CD8-positive, alpha-beta memory T cell (primary cell): Measurements from ENCODE around the gene ATP6AP2. TPM values are rescaled to one million over a fixed set of nuclear protein-coding genes. Genes with fewer than 3 reads are reported as not detected.
"Not testable (repeated sequence)": the region's sequence is repeated elsewhere in the genome, so short reads cannot be mapped to it uniquely, and the experiment has no call there.

Experiments used
- CTCF ChIA-PET: fragments of 350-600 bp; sonication (Branson Sonifier 250); formaldehyde crosslinking; loops from one replicate; lab custom pipeline; 2021; ENCODE audit warnings: antibody characterized with exemption; lab: Charles Lee
- POLR2A ChIA-PET: fragments of 350-600 bp; sonication (Branson Sonifier 250); formaldehyde crosslinking; loops from one replicate; lab custom pipeline; 2021; ENCODE audit warnings: antibody characterized with exemption; lab: Charles Lee
- DNase-seq, 5 donors: peaks; one replicate each; pipeline versions ENCODE4 v3.0.0 to v3.0.0-alpha.2; 2020 to 2022; ENCODE audit warnings: mixed read lengths in 1 of 5
- H3K27ac ChIP-seq: one replicate; pipeline ENCODE4 v1.7.0; 2013; ENCODE audit warnings: low read depth, mild to moderate bottlenecking, low read length, moderate library complexity
- H3K27me3 ChIP-seq: 2 replicates; pipeline ENCODE4 v1.7.0; 2013; ENCODE audit warnings: low read length, mild to moderate bottlenecking; ENCODE audit not compliant: insufficient read depth, poor library complexity, severe bottlenecking
- H3K36me3 ChIP-seq: 2 replicates; pipeline ENCODE4 v1.7.0; 2013; ENCODE audit warnings: mild to moderate bottlenecking, low read length, moderate library complexity; ENCODE audit not compliant: insufficient read depth
- H3K4me1 ChIP-seq: 2 replicates; pipeline ENCODE4 v1.7.0; 2013; ENCODE audit warnings: mild to moderate bottlenecking, low read length, moderate library complexity; ENCODE audit not compliant: insufficient read depth
- H3K4me3 ChIP-seq: 2 replicates; pipeline ENCODE4 v1.7.0; 2013; ENCODE audit warnings: mild to moderate bottlenecking, low read length
- H3K9me3 ChIP-seq: 2 replicates; pipeline ENCODE4 v1.7.0; 2013; ENCODE audit warnings: mild to moderate bottlenecking, low read length
- H3K27ac Mint-ChIP-seq, 8 donors: one replicate each; pipeline ENCODE4 v1.8.0; 2020 to 2021; ENCODE audit warnings: mixed read lengths in 8 of 8, mild to moderate bottlenecking in 6 of 8, inconsistent platforms in 3 of 8, moderate library complexity in 3 of 8
- H3K27me3 Mint-ChIP-seq, 2 donors: one replicate each; pipeline ENCODE4 v1.8.0; 2020 to 2021; ENCODE audit warnings: mixed read lengths in 2 of 2, mild to moderate bottlenecking in 1 of 2, moderate library complexity in 1 of 2
- H3K36me3 Mint-ChIP-seq, 3 donors: one replicate each; pipeline ENCODE4 v1.8.0; 2020 to 2021; ENCODE audit warnings: mixed read lengths in 3 of 3, inconsistent platforms in 1 of 3, mild to moderate bottlenecking in 1 of 3
- H3K4me1 Mint-ChIP-seq, 3 donors: one replicate each; pipeline ENCODE4 v1.8.0; 2020 to 2021; ENCODE audit warnings: mixed read lengths in 3 of 3, inconsistent platforms in 1 of 3, mild to moderate bottlenecking in 1 of 3
- H3K4me3 Mint-ChIP-seq, 7 donors: one replicate each; pipeline ENCODE4 v1.8.0; 2020 to 2021; ENCODE audit warnings: mixed read lengths in 7 of 7, mild to moderate bottlenecking in 6 of 7, moderate library complexity in 4 of 7, inconsistent platforms in 2 of 7
- H3K9me3 Mint-ChIP-seq, 5 donors: one replicate each; pipeline ENCODE4 v1.8.0; 2020 to 2022; ENCODE audit warnings: mixed read lengths in 5 of 5, mild to moderate bottlenecking in 3 of 5, moderate library complexity in 2 of 5, inconsistent platforms in 1 of 5
- polyA plus RNA-seq: library from polyadenylated mRNA; unstranded; fragments of 300-500 nt; fragmentation: Illumina TruSeq; gene quantifications from one replicate; pipeline ENCODE4 v1.2.3, GENCODE V29; 2021
- total RNA-seq, 2 experiments: library from RNA; stranded (reverse); gene quantifications; one replicate each; pipeline ENCODE4 v1.2.3, GENCODE V29; 2021

Gene ATP6AP2
- total and polyA plus RNA-seq, 3 experiments from 2014 or later, result 68.0 to 175 (median 69.4) TPM

DNA sequence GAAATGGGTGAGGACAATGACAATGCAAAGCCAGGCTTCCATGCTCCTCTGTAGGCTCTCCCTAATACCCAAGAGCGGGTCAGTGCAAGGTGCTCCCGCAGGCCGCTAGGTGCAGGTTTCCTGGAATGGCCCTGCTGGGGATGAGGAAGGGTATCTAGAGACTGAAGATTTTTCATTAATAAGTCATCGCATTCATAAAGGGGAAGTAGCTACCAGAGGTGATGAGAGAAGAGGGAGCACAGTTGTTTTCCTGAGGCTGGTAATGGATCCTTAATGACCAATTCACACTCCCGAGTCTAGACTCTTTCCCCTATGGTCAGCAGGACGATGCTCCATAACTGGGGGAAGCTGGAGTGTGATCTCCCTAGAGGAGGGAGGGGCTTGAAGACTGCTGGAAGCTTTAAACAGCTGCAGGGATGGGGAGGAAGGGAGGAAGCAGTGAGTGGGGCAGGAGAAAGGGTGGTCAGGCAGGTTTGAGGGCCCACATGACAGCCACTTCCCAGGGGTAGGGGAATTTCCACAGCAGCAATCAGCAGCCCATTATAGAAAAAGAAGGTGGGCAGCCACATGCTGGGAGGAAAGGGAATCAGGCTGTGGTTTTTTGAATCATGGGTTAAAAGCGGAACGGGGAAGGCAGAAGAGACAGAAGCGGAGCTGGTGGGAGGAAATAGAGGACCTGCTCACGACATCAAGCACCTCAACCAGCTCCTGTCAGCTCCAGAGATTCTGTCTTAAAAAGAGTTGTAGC, 10.2 kb upstream of the ATP6AP2 start:
- H3K36me3 ChIP-seq, result no peaks in the 10 kb centered on the region
- H3K4me1 Mint-ChIP-seq, result peaks cover 6 to 8% (median 8%) of the 10 kb centered on the region in 3 donors
- H3K27me3 Mint-ChIP-seq, result peaks cover 0 to 37% of the 10 kb centered on the region in 2 donors
- H3K4me3 ChIP-seq, result peak overlapping the region; percentile 27
- POLR2A ChIA-PET, result interaction anchor here (1.9 kb wide), 1 partner anchor 10 kb away, joined by 5 read pairs; the partner anchor contains the start of gene ATP6AP2
- H3K4me3 Mint-ChIP-seq, result peak overlapping the region; percentile 63 to 85 (median 79)
- no peaks in the 10 kb centered on the region for H3K27me3 ChIP-seq
- CTCF ChIA-PET, result interaction anchor here (1.0 kb wide), 1 partner anchor 26 kb away, joined by 4 read pairs; no protein-coding TSS in a partner anchor
- no peaks in the 10 kb centered on the region for H3K9me3 ChIP-seq
- peak in 1 of 5 donors; percentile 12 for DNase-seq
- no peaks in the 10 kb centered on the region for H3K4me1 ChIP-seq
- H3K9me3 Mint-ChIP-seq, result no peaks in the 10 kb centered on the region
- H3K36me3 Mint-ChIP-seq, result no peaks in the 10 kb centered on the region
- H3K27ac ChIP-seq, result no peak overlapping the region
- peak overlapping the region in 7 of 8 donors; percentile 28 to 78 (median 66) for H3K27ac Mint-ChIP-seq

DNA sequence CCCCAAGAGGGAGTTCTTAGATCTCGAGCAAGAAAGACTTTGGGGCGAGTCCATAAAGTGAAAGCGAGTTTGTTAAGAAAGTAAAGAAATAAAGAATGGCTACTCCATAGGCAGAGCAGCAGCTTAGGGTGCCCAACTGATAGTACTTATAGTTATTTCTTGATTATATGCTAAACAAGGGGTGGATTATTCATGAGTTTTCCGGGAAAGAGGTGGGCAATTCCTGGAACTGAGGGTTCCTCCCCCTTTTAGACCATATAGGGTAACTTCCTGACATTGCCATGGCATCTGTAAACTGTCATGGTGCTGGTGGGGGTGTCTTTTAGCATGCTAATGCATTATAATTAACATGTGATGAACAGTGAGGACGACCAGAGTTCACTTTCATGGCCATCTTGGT, 9.6 kb upstream of the ATP6AP2 start:
- Mint-ChIP-seq H3K27me3 (peaks cover 0 to 32% of the 10 kb centered on the region in 2 donors), H3K4me3 (peak overlapping the region; percentile 63 to 85 (median 79)), H3K27ac (peak overlapping the region in 6 of 8 donors; percentile 28 to 71 (median 66))
- H3K36me3 ChIP-seq, H3K4me1 ChIP-seq, H3K27ac ChIP-seq, H3K4me1 Mint-ChIP-seq, H3K9me3 Mint-ChIP-seq, H3K36me3 Mint-ChIP-seq, H3K9me3 ChIP-seq, H3K27me3 ChIP-seq: not testable (repeated sequence)
- peak overlapping the region; percentile 27 for H3K4me3 ChIP-seq
- POLR2A ChIA-PET, result interaction anchor here (1.9 kb wide), 1 partner anchor 10 kb away, joined by 5 read pairs; the partner anchor contains the start of gene ATP6AP2
- DNase-seq, result peak in 1 of 5 donors; percentile 29
- CTCF ChIA-PET, result interaction anchor here (1.0 kb wide), 1 partner anchor 27 kb away, joined by 4 read pairs; no protein-coding TSS in a partner anchor

DNA sequence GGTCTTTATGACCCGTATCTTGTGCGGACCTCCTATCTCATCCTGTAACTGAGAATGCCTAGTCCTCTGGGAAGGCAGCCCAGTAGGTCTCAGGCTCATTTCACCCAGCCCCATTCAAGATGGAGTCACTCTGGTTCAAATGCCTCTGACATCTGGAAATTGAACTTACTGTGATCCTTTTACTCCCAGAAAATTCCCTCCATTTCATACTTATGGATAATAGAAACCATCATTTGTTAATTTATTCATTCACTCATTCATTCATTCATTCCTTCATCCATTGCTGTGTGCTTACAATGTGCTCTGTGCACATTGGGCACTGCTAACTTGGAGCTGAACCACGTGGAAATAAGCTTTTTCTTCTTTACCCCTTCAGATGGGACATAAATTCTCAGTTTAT, 9.2 kb upstream of the ATP6AP2 start:
- Histone ChIP-seq H3K27ac (no peak overlapping the region), H3K4me1 (no peaks in the 10 kb centered on the region), H3K27me3 (no peaks in the 10 kb centered on the region), H3K4me3 (no peak overlapping the region), H3K36me3 (no peaks in the 10 kb centered on the region), H3K9me3 (no peaks in the 10 kb centered on the region)
- Mint-ChIP-seq H3K36me3 (no peaks in the 10 kb centered on the region), H3K27ac (no peak overlapping the region), H3K9me3 (no peaks in the 10 kb centered on the region), H3K27me3 (peaks cover 0 to 32% of the 10 kb centered on the region in 2 donors), H3K4me1 (peaks cover 6 to 8% (median 8%) of the 10 kb centered on the region in 3 donors), H3K4me3 (peak overlapping the region in 1 of 7 donors; percentile 80)
- ChIA-PET CTCF (no interaction called here), POLR2A (no interaction called here)
- DNase-seq, result no peak

- Histone ChIP-seq H3K4me3 (no peak overlapping the region), H3K36me3 (no peaks in the 10 kb centered on the region), H3K9me3 (no peaks in the 10 kb centered on the region), H3K27me3 (no peaks in the 10 kb centered on the region), H3K4me1 (no peaks in the 10 kb centered on the region), H3K27ac (no peak overlapping the region)
- H3K27me3 Mint-ChIP-seq, result peaks cover 0 to 32% of the 10 kb centered on the region in 2 donors
- DNase-seq, result peak; percentile 4 to 51 (median 12)
- ChIA-PET POLR2A (no interaction called here), CTCF (interaction anchor here (2.1 kb wide), 1 partner anchor 30 kb away, joined by 5 read pairs; no protein-coding TSS in a partner anchor)
- H3K36me3 Mint-ChIP-seq, result no peaks in the 10 kb centered on the region
- no peaks in the 10 kb centered on the region for H3K9me3 Mint-ChIP-seq
- H3K27ac Mint-ChIP-seq, result no peak overlapping the region
- peaks cover 6 to 8% (median 8%) of the 10 kb centered on the region in 3 donors for H3K4me1 Mint-ChIP-seq
- H3K4me3 Mint-ChIP-seq, result no peak overlapping the region
Observed at GRCh38 chrX:40573763-40574162, 7.0 kb upstream of the ATP6AP2 start.

- H3K27me3 ChIP-seq, CTCF ChIA-PET, H3K36me3 ChIP-seq, H3K4me3 ChIP-seq, H3K27ac Mint-ChIP-seq, H3K36me3 Mint-ChIP-seq, POLR2A ChIA-PET, H3K9me3 ChIP-seq, DNase-seq, H3K27ac ChIP-seq, H3K4me3 Mint-ChIP-seq, H3K4me1 ChIP-seq, H3K9me3 Mint-ChIP-seq: not testable (repeated sequence)
- H3K4me1 Mint-ChIP-seq, result peaks cover 10 to 12% (median 12%) of the 10 kb centered on the region in 3 donors
- peaks cover 0 to 28% of the 10 kb centered on the region in 2 donors for H3K27me3 Mint-ChIP-seq
Observed at GRCh38 chrX:40575411-40575810, 5.4 kb upstream of the ATP6AP2 start.

GRCh38 chrX:40576291-40576690, 4.5 kb upstream of the ATP6AP2 start:
- Histone ChIP-seq H3K27me3 (no peaks in the 10 kb centered on the region), H3K36me3 (no peaks in the 10 kb centered on the region), H3K9me3 (no peaks in the 10 kb centered on the region), H3K27ac (no peak overlapping the region), H3K4me3 (no peak overlapping the region), H3K4me1 (no peaks in the 10 kb centered on the region)
- ChIA-PET CTCF (no interaction called here), POLR2A (no interaction called here)
- no peak overlapping the region for H3K27ac Mint-ChIP-seq
- H3K9me3 Mint-ChIP-seq, result no peaks in the 10 kb centered on the region
- peaks cover 0 to 2% (median 0%) of the 10 kb centered on the region in 3 donors for H3K36me3 Mint-ChIP-seq
- no peak for DNase-seq
- peaks cover 5 to 6% (median 5%) of the 10 kb centered on the region in 3 donors for H3K4me1 Mint-ChIP-seq
- no peak overlapping the region for H3K4me3 Mint-ChIP-seq
- peaks cover 0 to 22% of the 10 kb centered on the region in 2 donors for H3K27me3 Mint-ChIP-seq

DNA sequence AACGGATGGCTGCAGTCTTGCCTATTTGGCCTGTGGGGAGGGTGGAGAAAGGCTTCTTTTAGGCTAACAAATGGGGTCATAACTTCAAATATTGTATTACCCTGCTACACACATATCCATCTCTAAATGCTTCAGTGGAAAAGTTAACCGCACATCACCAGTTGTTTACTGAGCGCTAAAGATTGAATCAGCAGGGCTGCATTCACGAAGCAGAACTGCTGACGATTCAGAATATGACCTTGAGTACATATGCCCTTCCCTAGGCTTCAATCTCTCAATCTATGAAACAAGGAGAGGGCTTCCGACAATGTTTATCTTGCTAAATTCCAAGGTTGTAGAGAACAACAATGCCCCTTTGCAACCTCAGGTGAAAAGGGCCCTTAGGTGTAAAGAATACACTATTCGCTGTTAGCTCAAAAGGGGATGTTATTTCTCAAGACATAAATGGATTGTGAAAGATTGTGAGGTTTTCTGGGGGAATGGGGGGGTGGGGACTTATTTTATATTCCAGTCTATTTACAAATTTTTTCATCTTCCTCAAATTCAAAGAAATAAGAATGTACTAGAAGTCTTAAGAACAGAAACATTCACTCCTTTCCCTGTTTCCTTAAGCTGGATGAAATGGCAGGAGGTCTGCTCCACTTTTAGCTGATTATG, 2.6 kb upstream of the ATP6AP2 start:
- peak overlapping the region in 1 of 7 donors; percentile 27 for H3K4me3 Mint-ChIP-seq
- H3K9me3 ChIP-seq, result no peaks in the 10 kb centered on the region
- H3K27ac Mint-ChIP-seq, result no peak overlapping the region

DNA sequence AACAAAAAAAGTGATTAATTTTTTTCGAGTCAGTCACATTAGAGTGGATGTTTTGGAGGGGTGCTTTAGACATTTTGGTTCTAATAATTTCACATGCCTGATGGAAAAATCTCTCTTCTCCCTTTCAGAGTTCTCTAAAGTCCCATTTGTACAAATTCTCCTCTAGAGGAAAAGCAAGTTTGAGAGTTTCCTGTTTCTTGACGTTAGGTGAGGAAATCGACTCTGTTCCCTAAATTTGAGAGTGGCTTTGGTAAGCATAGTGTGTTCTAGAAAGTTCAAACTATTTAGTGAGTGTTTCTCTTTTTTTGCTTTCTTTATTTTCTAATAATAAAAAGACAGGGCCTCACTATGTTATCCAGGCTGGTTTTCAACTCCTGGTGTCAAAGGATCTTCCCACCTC, 1.6 kb upstream of the ATP6AP2 start:
- H3K4me3 ChIP-seq, result no peak overlapping the region
- no peak for DNase-seq
- H3K27ac Mint-ChIP-seq, result no peak overlapping the region
- no peak overlapping the region for H3K27ac ChIP-seq
- no peaks in the 10 kb centered on the region for H3K9me3 ChIP-seq
- peaks cover 0 to 20% of the 10 kb centered on the region in 2 donors for H3K27me3 Mint-ChIP-seq
- ChIA-PET CTCF (no interaction called here), POLR2A (no interaction called here)
- no peaks in the 10 kb centered on the region for H3K9me3 Mint-ChIP-seq
- H3K36me3 Mint-ChIP-seq, result peaks cover 0 to 2% (median 0%) of the 10 kb centered on the region in 3 donors
- no peaks in the 10 kb centered on the region for H3K27me3 ChIP-seq
- H3K36me3 ChIP-seq, result no peaks in the 10 kb centered on the region
- peaks cover 26 to 30% (median 30%) of the 10 kb centered on the region in 3 donors for H3K4me1 Mint-ChIP-seq
- no peak overlapping the region for H3K4me3 Mint-ChIP-seq
- peaks cover 10% of the 10 kb centered on the region for H3K4me1 ChIP-seq

More for the DNA sequence above, 2.6 kb upstream of the ATP6AP2 start:
- CTCF ChIA-PET, result interaction anchor here (1.4 kb wide), 1 partner anchor 34 kb away, joined by 3 read pairs; no protein-coding TSS in a partner anchor
- peaks cover 0 to 2% (median 0%) of the 10 kb centered on the region in 3 donors for H3K36me3 Mint-ChIP-seq
- POLR2A ChIA-PET, result no interaction called here
- no peaks in the 10 kb centered on the region for H3K36me3 ChIP-seq
- no peak overlapping the region for H3K27ac ChIP-seq
- peaks cover 20 to 22% (median 22%) of the 10 kb centered on the region in 3 donors for H3K4me1 Mint-ChIP-seq
- peaks cover 0 to 20% of the 10 kb centered on the region in 2 donors for H3K27me3 Mint-ChIP-seq
- H3K4me3 ChIP-seq, result no peak overlapping the region
- no peaks in the 10 kb centered on the region for H3K27me3 ChIP-seq
- DNase-seq, result no peak
- peaks cover 10% of the 10 kb centered on the region for H3K4me1 ChIP-seq
- H3K9me3 Mint-ChIP-seq, result no peaks in the 10 kb centered on the region
